NCI-H1048 (cell line): ENCODE results near the gene RMDN2.
"Not testable (repeated sequence)": the region's sequence is repeated elsewhere in the genome, so short reads cannot be mapped to it uniquely, and the experiment has no call there.

ENCODE experiments used
- DNase-seq: peaks from one replicate; lab custom pipeline; 2025; lab: John Stamatoyannopoulos, UW

The RMDN2 gene

GRCh38 chr2:37898448-37898847 lies 26.6 kb upstream of the RMDN2 start:
- DNase-seq = no peak

GRCh38 chr2:37902991-37903390 lies 22.1 kb upstream of the RMDN2 start:
- DNase-seq = no peak

- DNase-seq = no peak
Observed at GRCh38 chr2:37904425-37904824, 20.7 kb upstream of the RMDN2 start.

GRCh38 chr2:37904993-37905392 lies 20.1 kb upstream of the RMDN2 start:
- no peak for DNase-seq

DNA sequence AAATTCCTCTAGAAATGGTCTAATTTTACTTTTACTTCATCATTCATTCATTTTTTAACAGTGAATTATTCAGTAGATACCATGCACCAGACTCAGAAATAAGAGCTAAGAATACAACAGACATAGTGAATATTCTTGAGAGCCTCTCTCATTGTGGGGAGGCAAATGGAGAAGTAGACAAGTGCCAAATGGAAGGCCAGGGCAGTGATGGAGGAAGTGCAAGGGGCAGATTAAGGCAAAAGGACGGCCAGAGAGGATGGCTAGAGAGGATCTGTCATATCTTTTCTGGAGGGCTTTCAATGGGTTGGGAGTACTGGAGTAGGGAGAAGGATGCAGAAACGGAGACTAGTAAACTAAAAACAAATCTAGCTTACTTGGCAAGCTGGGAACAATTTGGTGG lies 19.0 kb upstream of the RMDN2 start:
- DNase-seq = no peak

DNA sequence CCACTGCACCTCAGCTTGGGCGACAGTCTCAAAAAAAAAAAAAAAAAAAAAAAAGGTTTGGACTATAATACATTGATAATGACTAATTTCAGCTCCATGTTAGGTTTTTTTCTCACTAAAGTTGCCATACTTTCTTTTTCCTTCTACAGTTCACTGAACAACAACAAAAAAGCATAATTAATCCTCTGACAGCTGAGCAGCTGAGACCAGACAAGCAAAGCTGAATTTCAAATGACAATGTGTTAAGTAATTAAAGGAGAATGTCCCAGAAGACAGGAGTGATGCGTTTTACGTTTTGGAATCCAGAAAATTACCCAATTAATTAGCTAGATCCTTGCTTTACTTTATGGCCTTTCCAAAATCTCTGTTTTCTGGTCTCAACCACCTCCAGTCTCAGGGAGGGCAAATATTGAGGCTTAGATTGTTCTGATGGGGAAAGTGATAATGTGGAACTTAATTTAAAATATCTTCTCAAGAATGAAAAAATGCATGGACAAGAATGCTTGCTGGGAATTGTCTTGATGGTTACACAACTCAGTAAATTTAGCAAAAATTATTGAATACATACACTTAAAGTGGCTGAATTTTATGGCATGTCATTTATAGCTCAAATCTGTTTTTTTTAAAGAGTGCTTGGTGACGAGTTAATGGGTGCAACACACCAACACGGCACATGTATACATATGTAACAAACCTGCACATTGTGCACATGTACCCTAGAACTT lies 17.4 kb upstream of the RMDN2 start:
- no peak for DNase-seq

- DNase-seq = no peak
Observed at GRCh38 chr2:37911296-37911873, 13.7 kb upstream of the RMDN2 start.

DNA sequence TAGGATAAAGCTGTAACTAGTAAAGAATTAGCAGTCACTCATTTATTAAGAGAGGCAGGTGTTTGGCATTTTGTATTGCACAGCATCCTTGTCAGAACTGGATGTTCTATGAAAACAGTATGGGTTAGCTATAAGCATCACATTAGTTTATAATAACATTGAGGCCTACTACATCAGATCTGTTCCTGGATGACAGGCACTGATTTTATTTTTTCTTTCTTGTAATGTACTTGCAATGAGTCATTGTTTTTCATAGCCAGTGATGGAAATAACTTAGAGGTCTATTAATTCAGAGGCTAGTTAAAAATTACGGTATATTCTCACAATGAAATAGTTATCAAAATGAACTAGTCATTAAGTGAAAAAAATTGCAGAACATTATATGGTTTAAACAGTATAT lies 13.0 kb upstream of the RMDN2 start:
- no peak for DNase-seq

DNA sequence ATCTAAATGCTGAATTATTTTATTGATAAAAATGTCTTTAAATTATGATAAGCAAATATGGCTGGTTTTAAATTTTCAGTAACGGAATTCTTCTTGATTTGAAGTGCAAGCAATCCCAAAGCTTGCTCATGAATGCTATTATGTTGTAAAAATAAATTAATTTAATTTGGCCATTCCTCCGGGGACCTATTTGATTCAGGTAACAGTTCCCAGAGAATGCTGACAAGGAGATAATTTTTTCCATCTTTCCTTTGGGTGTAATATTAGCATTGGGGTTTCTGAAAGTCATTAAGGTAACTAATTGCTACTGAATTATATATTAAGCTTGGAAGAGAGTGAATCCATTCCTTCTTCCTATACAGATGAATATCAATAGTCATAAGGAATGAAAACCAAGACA lies 12.5 kb upstream of the RMDN2 start:
- DNase-seq = no peak

- DNase-seq = no peak
Observed at GRCh38 chr2:37914340-37914739, 10.7 kb upstream of the RMDN2 start.

DNA sequence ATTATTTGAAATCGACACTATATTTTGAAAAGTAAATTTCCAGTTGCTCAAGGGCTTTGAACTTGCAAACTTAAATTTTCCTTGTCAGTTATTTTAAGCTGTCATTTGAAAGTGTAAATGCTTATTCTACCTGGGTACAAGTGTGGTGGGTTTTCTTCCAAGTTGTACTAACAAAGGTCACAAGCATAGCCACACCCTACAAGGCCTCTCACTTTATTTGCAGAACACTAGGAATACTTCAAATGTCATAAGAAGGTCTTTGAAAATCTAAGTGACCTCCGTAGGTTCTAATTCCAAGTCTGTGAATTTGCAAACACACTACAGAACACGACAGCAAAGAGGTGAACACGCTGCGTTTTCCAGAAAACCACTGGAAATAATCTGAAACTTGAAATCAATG lies 9.3 kb upstream of the RMDN2 start:
- no peak for DNase-seq

DNA sequence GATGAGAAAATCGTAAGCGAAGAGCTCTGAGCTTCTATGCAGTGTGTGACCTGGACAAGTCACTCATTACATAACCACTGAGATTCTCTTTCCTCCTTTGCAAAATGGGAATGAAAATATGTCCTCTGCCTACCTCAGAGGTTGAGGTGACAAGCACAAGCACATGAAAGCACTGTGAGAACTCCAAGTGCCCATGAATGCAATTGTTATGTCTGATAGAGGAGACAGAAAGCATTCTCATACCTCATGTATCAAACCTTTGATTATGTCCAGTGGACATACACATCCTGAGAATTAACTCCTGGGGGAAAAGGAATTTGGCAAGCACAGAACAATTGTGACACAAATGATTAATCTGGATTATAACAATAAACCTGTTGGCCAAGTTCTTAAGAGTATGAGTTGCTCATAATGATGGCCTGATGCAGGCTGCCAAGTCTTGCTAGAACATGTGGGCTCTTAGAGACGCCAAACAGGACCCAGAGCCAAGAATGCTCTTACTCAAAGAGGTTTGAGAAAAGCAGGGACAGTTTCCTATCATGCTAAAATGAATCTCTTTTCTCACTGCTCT lies 8.5 kb upstream of the RMDN2 start:
- DNase-seq = no peak

GRCh38 chr2:37917281-37918228 lies 7.5 kb upstream of the RMDN2 start:
- no peak for DNase-seq

GRCh38 chr2:37918742-37919186 lies 6.3 kb upstream of the RMDN2 start:
- no peak for DNase-seq

- no peak for DNase-seq
Observed at GRCh38 chr2:37919631-37920032, 5.5 kb upstream of the RMDN2 start.

- DNase-seq = no peak
Observed at GRCh38 chr2:37920570-37920969, 4.5 kb upstream of the RMDN2 start.

- no peak for DNase-seq
Observed at GRCh38 chr2:37921781-37922180, 3.3 kb upstream of the RMDN2 start.

DNA sequence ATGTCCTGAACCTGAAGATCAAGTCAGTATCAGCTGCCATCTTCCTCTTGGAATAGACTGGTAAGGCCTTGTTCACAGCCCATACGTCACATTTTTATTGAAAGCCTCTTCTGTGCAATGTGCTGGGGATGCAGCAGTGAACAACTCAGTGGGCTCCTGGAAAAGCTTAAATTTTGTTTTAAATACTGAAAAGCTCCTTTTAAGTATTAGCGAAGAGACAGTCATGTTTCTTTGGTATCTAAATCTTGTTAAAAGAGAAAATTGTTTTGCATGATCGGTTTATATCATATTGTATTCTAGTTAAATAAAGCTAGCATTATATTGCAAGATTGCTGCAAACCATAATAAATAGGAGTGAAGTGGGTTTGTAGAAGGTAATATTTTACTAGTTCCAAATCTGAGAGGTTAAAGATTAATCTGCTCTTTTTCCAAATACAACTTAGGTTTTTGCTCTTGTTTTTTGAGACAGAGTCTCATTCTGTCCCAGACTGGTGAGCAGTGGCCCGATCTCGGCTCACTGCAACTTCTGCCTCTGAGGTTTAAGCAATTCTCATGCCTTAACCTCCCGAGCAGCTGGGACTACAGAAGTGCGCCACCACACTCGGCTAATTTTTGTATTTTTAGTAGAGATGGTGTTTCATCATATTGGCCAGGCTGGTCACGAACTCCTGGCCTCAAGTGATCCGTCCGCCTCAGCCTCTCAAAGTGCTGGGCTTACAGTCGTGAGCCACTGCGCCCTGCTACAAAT lies 1.6 kb upstream of the RMDN2 start:
- DNase-seq = no peak

GRCh38 chr2:37926635-37927034 lies 1.5 kb downstream of the RMDN2 start:
- no peak for DNase-seq

GRCh38 chr2:37928377-37928776 lies 3.3 kb downstream of the RMDN2 start:
- no peak for DNase-seq

- not testable (repeated sequence) for DNase-seq
Observed at GRCh38 chr2:37930392-37930791, 5.3 kb downstream of the RMDN2 start.

DNA sequence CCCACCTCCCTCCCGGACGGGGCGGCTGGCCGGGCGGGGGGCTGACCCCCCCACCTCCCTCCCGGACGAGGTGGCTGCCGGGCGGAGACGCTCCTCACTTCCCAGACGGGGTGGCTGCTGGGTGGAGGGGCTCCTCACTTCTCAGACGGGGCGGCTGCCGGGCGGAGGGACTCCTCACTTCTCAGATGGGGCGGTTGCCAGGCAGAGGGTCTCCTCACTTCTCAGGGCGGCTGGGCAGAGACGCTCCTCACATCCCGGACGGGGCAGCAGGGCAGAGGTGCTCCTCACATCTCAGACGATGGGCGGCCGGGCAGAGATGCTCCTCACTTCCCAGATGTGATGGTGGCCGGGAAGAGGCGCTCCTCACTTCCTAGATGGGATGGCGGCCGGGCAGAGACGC lies 7.8 kb downstream of the RMDN2 start:
- not testable (repeated sequence) for DNase-seq
